Fibroblast of lung (primary cell): Measurements from ENCODE around the gene PCSK2.
A peak's percentile ranks its signal among the peaks of the same experiment; 100 is the strongest.

Experiments used
- CTCF ChIP-seq, 2 donors: IDR thresholded peaks in 1 of 2; conservative IDR thresholded peaks in 1 of 2; 1 replicate in 1 of 2; 2 replicates in 1 of 2; pipeline ENCODE4 v1.5.1; 2011 to 2012; ENCODE audit warnings: low read length in 2 of 2, control low read depth in 1 of 2, inconsistent platforms in 1 of 2, low read depth in 1 of 2, mild to moderate bottlenecking in 1 of 2
- EZH2 ChIP-seq: IDR thresholded peaks from 2 replicates; pipeline ENCODE4 v1.5.1; 2012; ENCODE audit warnings: low read length, control low read depth, mild to moderate bottlenecking; ENCODE audit errors: missing control alignments

DNA sequence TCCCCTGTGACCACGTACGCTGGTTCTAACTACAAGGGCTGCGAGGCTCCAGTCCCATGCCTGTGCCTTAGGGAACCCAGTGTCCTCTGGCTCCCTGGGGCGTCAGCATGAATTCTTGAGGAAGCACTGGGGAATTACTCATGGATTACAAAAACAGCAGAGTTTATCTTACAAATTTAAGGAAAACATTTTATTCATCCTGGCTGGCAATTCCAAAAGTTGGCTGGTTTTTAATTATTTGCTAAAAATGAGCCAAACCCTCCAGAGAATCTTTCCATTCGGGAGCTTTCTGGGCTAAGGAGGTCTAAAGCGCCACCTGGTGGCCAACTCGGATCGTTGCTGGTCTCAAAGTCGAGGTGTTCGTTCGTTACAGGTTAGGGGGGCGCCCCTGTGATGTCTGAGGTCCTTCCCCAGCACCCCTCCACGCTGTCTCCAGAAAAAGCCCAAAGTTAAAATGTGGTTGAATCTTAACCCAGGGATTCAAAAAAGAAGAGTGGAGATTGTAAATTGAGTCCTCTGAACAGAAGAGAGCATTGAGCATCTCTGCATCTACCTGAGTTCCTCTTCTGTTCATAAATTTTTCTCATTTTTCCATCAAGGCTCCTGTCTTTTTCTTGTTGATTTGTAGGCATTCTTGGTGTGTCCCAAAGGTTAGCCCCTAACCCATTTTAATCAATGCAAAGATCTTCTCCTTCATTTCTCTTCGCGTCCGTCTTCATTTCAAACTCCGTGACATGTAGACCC lies 205.0 kb downstream of the PCSK2 start:
- peak; percentile 80 to 84 for TF ChIP-seq CTCF (conservative IDR thresholded peaks at IDR 0.05 in 1 of 2, IDR thresholded peaks at IDR 0.05 in 1 of 2; ENCODE audit: low read depth in 1 of 2, low read length in 2 of 2)
- TF ChIP-seq EZH2 = no peak
